ENCODE measurements around the gene HMCN2.

Gene HMCN2

DNA sequence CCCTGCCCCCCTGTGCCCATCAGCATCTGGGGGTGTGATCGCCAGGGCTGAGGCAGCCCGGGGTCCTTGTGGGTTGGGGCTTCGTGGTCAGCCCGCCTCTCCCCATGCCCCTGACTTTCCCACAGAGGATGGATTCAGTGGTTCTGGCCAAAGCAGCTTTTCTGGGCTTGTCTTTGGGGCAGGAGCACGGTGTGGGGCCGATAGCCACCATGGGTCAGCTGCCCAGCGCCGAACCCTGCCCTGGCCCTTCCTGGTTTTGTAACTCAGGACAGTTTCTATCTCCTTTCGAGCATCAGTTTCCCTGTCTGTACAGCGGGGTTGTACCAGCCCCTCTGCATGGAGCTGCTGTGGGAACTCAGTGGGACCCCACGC is 77.1 kb downstream of the HMCN2 start:
- H3K36me3 ChIP-seq = no peaks in the 10 kb centered on the region
- no peak overlapping the region for H3K27ac ChIP-seq
- no peak overlapping the region for H3K9ac ChIP-seq
- peaks cover 22% of the 10 kb centered on the region for H3K4me1 ChIP-seq
- H3K27me3 ChIP-seq = no peaks in the 10 kb centered on the region
- no peak for TF ChIP-seq Cebpa-rat (IDR thresholded peaks at IDR 0.05)
- H3K9me3 ChIP-seq = no peaks in the 10 kb centered on the region
- no peak overlapping the region for H3K4me2 ChIP-seq
- H3K4me3 ChIP-seq = no peak overlapping the region
- no peaks in the 10 kb centered on the region for H4K20me1 ChIP-seq

DNA sequence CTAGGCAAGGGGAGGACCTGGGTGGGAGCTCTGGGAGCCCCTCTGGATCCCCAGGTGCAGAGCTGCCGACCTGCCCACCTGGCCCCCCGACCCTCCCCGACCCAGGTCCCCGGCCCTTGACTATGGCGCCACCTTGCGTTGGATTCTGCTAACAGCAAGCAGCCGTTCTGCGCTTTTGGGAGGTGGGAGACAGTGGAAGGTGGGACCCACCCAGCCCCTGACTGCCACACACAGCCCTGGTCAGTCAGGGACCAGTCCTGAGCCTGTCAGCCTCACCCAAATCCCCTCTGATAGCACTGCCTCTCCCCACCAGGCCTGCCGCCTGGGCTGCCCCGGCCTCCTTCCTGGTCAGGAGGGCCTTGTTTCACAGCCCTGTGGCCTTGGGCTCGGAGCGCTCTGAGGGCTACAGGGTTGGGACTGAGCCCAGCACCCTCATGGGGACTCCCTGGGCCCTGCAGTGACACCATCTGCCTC is 77.9 kb downstream of the HMCN2 start:
- no peaks in the 10 kb centered on the region for H4K20me1 ChIP-seq
- H3K9ac ChIP-seq = no peak overlapping the region; the same call in 1 of the 2 replicates
- no peak overlapping the region for H3K4me3 ChIP-seq
- H3K27ac ChIP-seq = peak overlapping the region; percentile 62
- H3K4me1 ChIP-seq = peaks cover 22% of the 10 kb centered on the region
- H3K4me2 ChIP-seq = peak overlapping the region; percentile 29; the same call in 1 of the 2 replicates
- H3K36me3 ChIP-seq = no peaks in the 10 kb centered on the region
- H3K27me3 ChIP-seq = no peaks in the 10 kb centered on the region
- TF ChIP-seq Cebpa-rat (IDR thresholded peaks at IDR 0.05) = no peak
- no peaks in the 10 kb centered on the region for H3K9me3 ChIP-seq

DNA sequence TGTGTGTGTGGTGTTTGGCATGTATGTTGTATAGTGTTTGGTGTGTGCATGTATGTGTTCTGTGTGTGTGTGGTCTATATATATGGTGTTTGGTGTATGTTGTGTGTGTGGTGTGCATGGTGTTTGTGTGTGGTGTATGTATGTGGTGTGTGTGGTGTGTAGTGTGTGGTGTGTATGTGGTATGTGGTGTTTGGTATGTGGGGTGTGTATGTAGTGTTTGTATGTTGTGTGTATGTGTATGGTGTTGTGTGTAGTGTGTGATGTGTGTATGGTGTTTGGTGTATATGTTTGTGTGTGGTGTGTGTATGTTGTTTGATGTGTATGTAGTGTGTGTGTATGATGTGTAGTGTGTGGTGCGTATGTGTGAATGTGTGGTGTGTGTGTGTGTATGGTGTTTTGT is 78.8 kb downstream of the HMCN2 start:
- no peaks in the 10 kb centered on the region for H4K20me1 ChIP-seq
- H3K4me2 ChIP-seq = no peak overlapping the region
- TF ChIP-seq Cebpa-rat (IDR thresholded peaks at IDR 0.05) = no peak
- no peaks in the 10 kb centered on the region for H3K36me3 ChIP-seq
- H3K9me3 ChIP-seq = no peaks in the 10 kb centered on the region
- no peak overlapping the region for H3K9ac ChIP-seq
- peaks cover 22% of the 10 kb centered on the region for H3K4me1 ChIP-seq
- no peak overlapping the region for H3K27ac ChIP-seq
- no peaks in the 10 kb centered on the region for H3K27me3 ChIP-seq
- H3K4me3 ChIP-seq = no peak overlapping the region

GRCh38 chr9:130345009-130345896 is 79.7 kb downstream of the HMCN2 start:
- H4K20me1 ChIP-seq = no peaks in the 10 kb centered on the region
- TF ChIP-seq Cebpa-rat (IDR thresholded peaks at IDR 0.05) = no peak
- H3K9ac ChIP-seq = no peak overlapping the region
- no peak overlapping the region for H3K27ac ChIP-seq
- no peaks in the 10 kb centered on the region for H3K36me3 ChIP-seq
- H3K4me1 ChIP-seq = peaks cover 14% of the 10 kb centered on the region
- H3K9me3 ChIP-seq = no peaks in the 10 kb centered on the region
- no peak overlapping the region for H3K4me2 ChIP-seq
- no peaks in the 10 kb centered on the region for H3K27me3 ChIP-seq
- H3K4me3 ChIP-seq = no peak overlapping the region

DNA sequence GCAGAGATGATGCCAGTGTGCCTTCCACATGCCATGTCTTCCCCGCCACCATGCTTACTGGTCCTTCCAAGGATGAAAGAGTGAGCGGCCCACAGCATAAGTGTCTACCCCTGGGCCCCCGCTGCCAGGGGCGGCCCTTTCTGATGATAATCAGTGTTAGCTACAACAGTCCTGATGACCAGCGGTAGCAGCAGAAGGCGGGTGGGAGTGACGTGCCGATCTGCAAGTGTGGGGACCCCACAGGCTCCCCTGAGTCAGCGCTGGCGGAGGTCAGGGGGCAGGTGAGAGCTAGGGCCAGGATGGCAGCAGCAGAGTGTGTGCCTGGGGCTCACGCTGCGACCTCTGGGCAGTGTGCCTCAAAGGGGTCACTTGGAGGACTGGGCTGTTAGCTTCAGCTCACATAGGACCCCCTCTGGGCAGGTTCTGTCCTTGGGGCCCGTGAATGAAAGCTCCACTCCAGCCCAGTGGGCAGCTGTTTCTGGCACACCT is 80.4 kb downstream of the HMCN2 start:
- Histone ChIP-seq H3K4me1 (peaks cover 10% of the 10 kb centered on the region), H3K4me3 (no peak overlapping the region), H3K4me2 (no peak overlapping the region), H3K27ac (no peak overlapping the region), H3K36me3 (no peaks in the 10 kb centered on the region), H3K27me3 (no peaks in the 10 kb centered on the region), H4K20me1 (no peaks in the 10 kb centered on the region), H3K9me3 (no peaks in the 10 kb centered on the region), H3K9ac (no peak overlapping the region)
- no peak for TF ChIP-seq Cebpa-rat (IDR thresholded peaks at IDR 0.05)

- Histone ChIP-seq H3K27ac (no peak overlapping the region), H3K4me2 (no peak overlapping the region), H3K36me3 (no peaks in the 10 kb centered on the region), H3K9me3 (no peaks in the 10 kb centered on the region), H3K27me3 (no peaks in the 10 kb centered on the region), H3K4me1 (peaks cover 10% of the 10 kb centered on the region), H3K9ac (no peak overlapping the region), H4K20me1 (no peaks in the 10 kb centered on the region), H3K4me3 (no peak overlapping the region)
- no peak for TF ChIP-seq Cebpa-rat (IDR thresholded peaks at IDR 0.05)
These were observed 80.9 kb downstream of the HMCN2 start for GRCh38 chr9:130346431-130346830.

GRCh38 chr9:130347036-130347435 is 81.5 kb downstream of the HMCN2 start:
- Histone ChIP-seq H3K4me1 (peaks cover 13% of the 10 kb centered on the region), H3K9ac (no peak overlapping the region), H3K27ac (no peak overlapping the region), H3K27me3 (no peaks in the 10 kb centered on the region), H4K20me1 (no peaks in the 10 kb centered on the region), H3K4me3 (no peak overlapping the region), H3K36me3 (no peaks in the 10 kb centered on the region), H3K9me3 (no peaks in the 10 kb centered on the region), H3K4me2 (no peak overlapping the region)
- TF ChIP-seq Cebpa-rat (IDR thresholded peaks at IDR 0.05) = no peak

DNA sequence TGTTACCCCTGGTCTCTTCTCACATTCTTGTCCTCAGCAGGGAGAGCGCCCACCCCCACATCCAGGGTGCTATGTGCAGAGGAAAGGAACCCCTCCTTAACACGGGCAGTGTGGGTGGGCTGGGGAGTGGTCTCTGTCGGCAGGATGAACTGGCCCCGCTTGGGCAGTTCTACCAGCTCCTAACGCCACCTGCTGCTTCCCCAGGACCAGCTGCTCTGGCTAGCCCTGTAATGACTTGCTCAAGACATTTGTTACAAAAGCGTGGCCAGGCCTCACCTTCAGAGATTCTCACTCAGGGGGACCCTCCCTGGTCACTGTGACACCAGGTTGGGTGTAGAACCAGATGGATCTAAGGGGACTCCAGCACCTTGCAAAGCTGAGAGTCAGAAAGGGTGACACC is 82.4 kb downstream of the HMCN2 start:
- no peaks in the 10 kb centered on the region for H3K36me3 ChIP-seq
- H3K27ac ChIP-seq = no peak overlapping the region
- no peak for TF ChIP-seq Cebpa-rat (IDR thresholded peaks at IDR 0.05)
- H3K27me3 ChIP-seq = no peaks in the 10 kb centered on the region
- no peak overlapping the region for H3K9ac ChIP-seq
- no peak overlapping the region for H3K4me3 ChIP-seq
- H3K4me2 ChIP-seq = no peak overlapping the region
- peaks cover 22% of the 10 kb centered on the region for H3K4me1 ChIP-seq
- no peaks in the 10 kb centered on the region for H3K9me3 ChIP-seq
- no peaks in the 10 kb centered on the region for H4K20me1 ChIP-seq

- H3K4me1 ChIP-seq = peaks cover 23% of the 10 kb centered on the region
- H3K9ac ChIP-seq = no peak overlapping the region
- no peaks in the 10 kb centered on the region for H4K20me1 ChIP-seq
- H3K27me3 ChIP-seq = no peaks in the 10 kb centered on the region
- H3K4me3 ChIP-seq = no peak overlapping the region
- no peak overlapping the region for H3K4me2 ChIP-seq
- no peaks in the 10 kb centered on the region for H3K9me3 ChIP-seq
- TF ChIP-seq Cebpa-rat (IDR thresholded peaks at IDR 0.05) = no peak
- H3K36me3 ChIP-seq = no peaks in the 10 kb centered on the region
- no peak overlapping the region for H3K27ac ChIP-seq
These were observed 82.8 kb downstream of the HMCN2 start for GRCh38 chr9:130348341-130348740.

- no peak for TF ChIP-seq Cebpa-rat (IDR thresholded peaks at IDR 0.05)
- Histone ChIP-seq H4K20me1 (no peaks in the 10 kb centered on the region), H3K4me1 (peaks cover 18% of the 10 kb centered on the region), H3K27ac (no peak overlapping the region), H3K4me3 (no peak overlapping the region), H3K9me3 (no peaks in the 10 kb centered on the region), H3K27me3 (no peaks in the 10 kb centered on the region), H3K9ac (no peak overlapping the region), H3K36me3 (no peaks in the 10 kb centered on the region), H3K4me2 (no peak overlapping the region)
These were observed 83.3 kb downstream of the HMCN2 start for GRCh38 chr9:130348881-130349280.

Measured in BLaER1 (cell line).